ENCODE results near the gene LARP1. TPM values are rescaled to one million over a fixed set of nuclear protein-coding genes. Genes with fewer than 3 reads are reported as not detected.

LARP1 gene
- total and polyA plus RNA-seq, 2 donors (not counting 1 experiment from before 2014, with no cell fraction given), result 59.6 to 150 TPM

DNA sequence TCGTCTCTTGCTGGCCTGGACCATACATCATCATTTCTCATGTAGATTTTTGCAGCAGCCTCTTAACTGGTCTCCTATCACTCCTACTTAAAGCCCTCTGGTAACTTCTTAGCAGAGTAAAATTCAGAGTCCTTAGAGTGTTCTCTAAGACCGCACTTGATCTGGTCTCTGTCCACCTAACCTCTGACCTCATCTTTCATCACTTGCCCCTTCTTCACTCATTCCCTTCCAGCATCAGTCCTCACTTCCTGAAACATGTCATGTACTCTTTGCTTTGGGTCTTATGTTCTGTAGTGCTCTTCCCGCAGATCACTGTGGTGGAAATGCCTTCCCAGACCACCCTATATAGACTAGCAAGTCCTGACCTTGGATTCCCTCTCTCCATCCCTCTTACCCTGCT lies 9.8 kb downstream of the LARP1 start:
- Histone ChIP-seq H3K4me3 (ENCODE audit: control extremely low read depth in 1 of 5, extremely low read depth in 1 of 5, insufficient read depth in 1 of 5, low read depth in 2 of 5, low read length in 4 of 5) (no peak overlapping the region), H3K27ac (ENCODE audit: low read length in 2 of 2) (no peak overlapping the region), H3K4me2 (replicated peaks; ENCODE audit: low read depth, low read length, poor library complexity, severe bottlenecking) (no peak overlapping the region), H3K79me2 (ENCODE audit: control insufficient read depth, insufficient read depth, low read length) (peaks cover 100% of the 10 kb centered on the region), H3K4me1 (ENCODE audit: control insufficient read depth in 2 of 2, insufficient read depth in 2 of 2, low read length in 2 of 2) (peaks cover 59 to 73% of the 10 kb centered on the region in 2 donors), H4K20me1 (ENCODE audit: control insufficient read depth, insufficient read depth, low read length, poor library complexity, severe bottlenecking) (peaks cover 91% of the 10 kb centered on the region), H3K9ac (ENCODE audit: low read length) (no peak overlapping the region), H2AFZ (ENCODE audit: insufficient read depth, low read depth, low read length, poor library complexity, severe bottlenecking) (no peak overlapping the region), H3K36me3 (replicated peaks in 1 of 2; ENCODE audit: control extremely low read depth in 1 of 2, control insufficient read depth in 1 of 2, extremely low read depth in 1 of 2, insufficient read depth in 2 of 2, low read length in 1 of 2) (no peaks in the 10 kb centered on the region), H3K27me3 (replicated peaks in 1 of 4; ENCODE audit: control extremely low read depth in 1 of 4, control insufficient read depth in 3 of 4, insufficient read depth in 4 of 4, low read length in 3 of 4) (no peaks in the 10 kb centered on the region), H3K9me3 (ENCODE audit: control extremely low read depth in 1 of 3, control insufficient read depth in 2 of 3, insufficient read depth in 1 of 3, low read length in 2 of 3) (no peaks in the 10 kb centered on the region)
- 92% methylated on average over 3 of the region's 3 CpGs for WGBS (ENCODE audit: insufficient coverage)
- Mint-ChIP-seq H3K27me3 (no peaks in the 10 kb centered on the region), H3K4me1 (peaks cover 77% of the 10 kb centered on the region), H3K9me3 (ENCODE audit: insufficient read depth) (no peaks in the 10 kb centered on the region), H3K27ac (peak overlapping the region; percentile 0), H3K4me3 (no peak overlapping the region)
- intact Hi-C loops (cut with micrococcal nuclease), result no loop called here
- TF ChIP-seq, protein P1, sequence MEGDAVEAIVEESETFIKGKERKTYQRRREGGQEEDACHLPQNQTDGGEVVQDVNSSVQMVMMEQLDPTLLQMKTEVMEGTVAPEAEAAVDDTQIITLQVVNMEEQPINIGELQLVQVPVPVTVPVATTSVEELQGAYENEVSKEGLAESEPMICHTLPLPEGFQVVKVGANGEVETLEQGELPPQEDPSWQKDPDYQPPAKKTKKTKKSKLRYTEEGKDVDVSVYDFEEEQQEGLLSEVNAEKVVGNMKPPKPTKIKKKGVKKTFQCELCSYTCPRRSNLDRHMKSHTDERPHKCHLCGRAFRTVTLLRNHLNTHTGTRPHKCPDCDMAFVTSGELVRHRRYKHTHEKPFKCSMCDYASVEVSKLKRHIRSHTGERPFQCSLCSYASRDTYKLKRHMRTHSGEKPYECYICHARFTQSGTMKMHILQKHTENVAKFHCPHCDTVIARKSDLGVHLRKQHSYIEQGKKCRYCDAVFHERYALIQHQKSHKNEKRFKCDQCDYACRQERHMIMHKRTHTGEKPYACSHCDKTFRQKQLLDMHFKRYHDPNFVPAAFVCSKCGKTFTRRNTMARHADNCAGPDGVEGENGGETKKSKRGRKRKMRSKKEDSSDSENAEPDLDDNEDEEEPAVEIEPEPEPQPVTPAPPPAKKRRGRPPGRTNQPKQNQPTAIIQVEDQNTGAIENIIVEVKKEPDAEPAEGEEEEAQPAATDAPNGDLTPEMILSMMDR (IDR thresholded peaks at IDR 0.05), result no peak
- TF ChIP-seq EZH2 (IDR thresholded peaks at IDR 0.05; ENCODE audit: borderline replicate concordance, insufficient read depth, low read depth, low read length, poor library complexity, severe bottlenecking), result no peak
- DNase-seq (no peak), ATAC-seq (ENCODE audit: low read depth) (no peak)
- POLR2A ChIA-PET, result no interaction called here
- CTCF ChIA-PET, result no interaction called here

DNA sequence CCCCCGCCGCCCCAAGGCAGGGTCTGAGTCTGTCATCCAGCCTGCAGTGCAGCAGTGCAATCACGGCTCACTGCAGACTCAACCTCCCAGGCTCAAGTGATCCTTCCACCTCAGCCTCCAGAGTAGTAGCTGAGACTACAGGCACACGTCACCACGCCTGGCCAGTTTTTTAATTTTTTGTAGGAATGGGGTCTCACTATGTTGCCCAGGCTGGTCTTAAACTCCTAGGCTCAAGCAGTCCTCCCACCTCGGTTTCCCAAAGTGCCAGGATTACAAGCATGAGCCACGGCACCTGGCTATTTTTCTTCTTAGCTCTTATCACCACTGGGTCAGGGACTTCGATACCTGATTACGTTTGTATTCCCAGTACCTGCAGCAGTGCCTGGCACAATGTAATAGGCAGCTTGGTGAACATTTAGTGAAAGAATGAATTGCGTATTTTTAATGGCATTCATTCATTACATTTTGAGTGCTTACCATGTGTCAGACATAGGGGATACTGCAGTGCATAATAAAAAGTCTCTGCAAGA lies 10.3 kb downstream of the LARP1 start:
- H3K27me3 Mint-ChIP-seq, result no peaks in the 10 kb centered on the region
- H3K4me1 Mint-ChIP-seq, result peaks cover 77% of the 10 kb centered on the region
- no peak overlapping the region for H3K4me3 ChIP-seq (ENCODE audit: control extremely low read depth in 1 of 5, extremely low read depth in 1 of 5, insufficient read depth in 1 of 5, low read depth in 2 of 5, low read length in 4 of 5)
- no peak overlapping the region for H2AFZ ChIP-seq (ENCODE audit: insufficient read depth, low read depth, low read length, poor library complexity, severe bottlenecking)
- peak overlapping the region; percentile 0 for H3K4me3 Mint-ChIP-seq
- ChIA-PET CTCF (interaction anchor here (1.3 kb wide), 1 partner anchor 114 kb away, joined by 4 read pairs; no protein-coding TSS in a partner anchor), POLR2A (no interaction called here)
- H3K79me2 ChIP-seq (ENCODE audit: control insufficient read depth, insufficient read depth, low read length), result peaks cover 100% of the 10 kb centered on the region
- intact Hi-C loops (cut with micrococcal nuclease), result no loop called here
- no peak for TF ChIP-seq EZH2 (IDR thresholded peaks at IDR 0.05; ENCODE audit: borderline replicate concordance, insufficient read depth, low read depth, low read length, poor library complexity, severe bottlenecking)
- TF ChIP-seq, protein P1 (IDR thresholded peaks at IDR 0.05), result no peak
- peak overlapping the region; percentile 33 for H3K4me2 ChIP-seq (replicated peaks; ENCODE audit: low read depth, low read length, poor library complexity, severe bottlenecking)
- no peaks in the 10 kb centered on the region for H3K36me3 ChIP-seq (replicated peaks in 1 of 2; ENCODE audit: control extremely low read depth in 1 of 2, control insufficient read depth in 1 of 2, extremely low read depth in 1 of 2, insufficient read depth in 2 of 2, low read length in 1 of 2)
- H3K4me1 ChIP-seq (ENCODE audit: control insufficient read depth in 2 of 2, insufficient read depth in 2 of 2, low read length in 2 of 2), result peaks cover 62 to 76% of the 10 kb centered on the region in 2 donors
- no peaks in the 10 kb centered on the region for H3K27me3 ChIP-seq (replicated peaks in 1 of 4; ENCODE audit: control extremely low read depth in 1 of 4, control insufficient read depth in 3 of 4, insufficient read depth in 4 of 4, low read length in 3 of 4)
- H3K9me3 Mint-ChIP-seq (ENCODE audit: insufficient read depth), result no peaks in the 10 kb centered on the region
- WGBS (ENCODE audit: insufficient coverage), result 82% methylated on average over 6 of the region's 10 CpGs
- H3K27ac Mint-ChIP-seq, result peak overlapping the region; percentile 0
- H4K20me1 ChIP-seq (ENCODE audit: control insufficient read depth, insufficient read depth, low read length, poor library complexity, severe bottlenecking), result peaks cover 94% of the 10 kb centered on the region
- no peak overlapping the region for H3K9ac ChIP-seq (ENCODE audit: low read length)
- H3K27ac ChIP-seq (ENCODE audit: low read length in 2 of 2), result no peak overlapping the region
- ATAC-seq (ENCODE audit: low read depth) (no peak), DNase-seq (no peak)
- no peaks in the 10 kb centered on the region for H3K9me3 ChIP-seq (ENCODE audit: control extremely low read depth in 1 of 3, control insufficient read depth in 2 of 3, insufficient read depth in 1 of 3, low read length in 2 of 3)
